ENCODE results near the gene ZBED3. TPM values are rescaled to one million over a fixed set of nuclear protein-coding genes. Genes with fewer than 3 reads are reported as not detected.

Gene ZBED3
- total RNA-seq, 120 experiments from 2014 or later, result 3.1 to 27.3 (median 10.4) TPM

Other genes with a start within 250 kb of the ZBED3 start
- gene S100Z, start 237.3 kb downstream of the ZBED3 start, total RNA-seq, result 1 to 10 TPM in 33 of 120 experiments, under 1 TPM in 54, not detected in 33; 0.29 to 3.7 (median 0.86) TPM
- 10 to 100 TPM in 49 of 120 experiments, 1 to 10 TPM in 70, under 1 TPM in 1; 0.63 to 20.6 (median 9.0) TPM for gene CRHBP, start 134.2 kb downstream of the ZBED3 start, total RNA-seq
- 10 to 100 TPM; 23.6 to 41.9 (median 31.2) TPM for gene AGGF1, start 56.9 kb downstream of the ZBED3 start, total RNA-seq
- 100 to 1,000 TPM in 1 of 120 experiments, 10 to 100 TPM in 119; 22.7 to 100 (median 54.6) TPM for gene PDE8B, start 123.4 kb upstream of the ZBED3 start, total RNA-seq

Measured in dorsolateral prefrontal cortex (tissue), 118 donors.